ENCODE results near the gene DYRK1B. TPM values are rescaled to one million over a fixed set of nuclear protein-coding genes. Genes with fewer than 3 reads are reported as not detected.

The DYRK1B gene
- total RNA-seq, 1 experiment from 2014 or later = 322 TPM

GRCh38 chr19:39833160-39833463, 850 bp downstream of the DYRK1B start:
- ChIA-PET CTCF (interaction anchor here (0.5 to 2.1 kb wide), 27 partner anchors 8 to 472 kb away, joined by 3 to 109 read pairs (median 5); partner anchors contain the start of genes EID2B, FBL and PSMC4), POLR2A (interaction anchor here (0.5 to 2.2 kb wide), 38 partner anchors 9 to 750 kb away, joined by 3 to 177 read pairs (median 6); partner anchors contain the start of genes EID2, EID2B, FBL and MED29)
- BruUV-seq (replicated peaks) = no TSS peak
- H3K9me3 ChIP-seq (ENCODE audit: control insufficient read depth, insufficient read depth, low read depth, low read length) = no peaks in the 10 kb centered on the region
- no peak for DNase-seq (ENCODE audit: low read depth, low spot score)
- TF ChIP-seq POLR2AphosphoS5 (IDR thresholded peaks at IDR 0.05; ENCODE audit: low read depth, low read length) (no peak), TCF7L2 (IDR thresholded peaks at IDR 0.05; ENCODE audit: low read depth, low read length) (no peak), CTCF (IDR thresholded peaks at IDR 0.05) (no peak), REST (IDR thresholded peaks at IDR 0.05; ENCODE audit: insufficient read depth in 1 of 2, low read depth in 2 of 2, low read length in 1 of 2) (no peak), SIN3A (IDR thresholded peaks at IDR 0.05; ENCODE audit: borderline replicate concordance, insufficient read depth, low read depth, low read length) (no peak)
- no peaks in the 10 kb centered on the region for H3K27me3 ChIP-seq (ENCODE audit: control insufficient read depth, insufficient read depth, low read length)
- H3K4me3 ChIP-seq (ENCODE audit: low read depth in 2 of 2, low read length in 2 of 2) = peak overlapping the region; percentile 36 to 57
- H3K27ac ChIP-seq (ENCODE audit: low read length) = peak overlapping the region; percentile 76
- intact Hi-C loops (cut with micrococcal nuclease; ENCODE audit: unreplicated experiment) (loop anchor here (5.0 kb wide), 1 partner anchor 291 kb away; the partner anchor contains the start of gene EID2), in situ Hi-C loops (cut with HindIII; ENCODE audit: low pct_unique_long_range_greater_than_20kb, low sequenced_read_pairs) (no loop called here)
- H3K36me3 ChIP-seq (ENCODE audit: control insufficient read depth, insufficient read depth, low read length) = peaks cover 71% of the 10 kb centered on the region
- ATAC-seq = no peak
- peaks cover 28% of the 10 kb centered on the region for H3K4me1 ChIP-seq (ENCODE audit: control insufficient read depth, insufficient read depth, low read length)

- no peaks in the 10 kb centered on the region for H3K9me3 ChIP-seq (ENCODE audit: control insufficient read depth, insufficient read depth, low read depth, low read length)
- ATAC-seq = no peak
- H3K27me3 ChIP-seq (ENCODE audit: control insufficient read depth, insufficient read depth, low read length) = no peaks in the 10 kb centered on the region
- in situ Hi-C loops (cut with HindIII; ENCODE audit: low pct_unique_long_range_greater_than_20kb, low sequenced_read_pairs) (no loop called here), intact Hi-C loops (cut with micrococcal nuclease; ENCODE audit: unreplicated experiment) (loop anchor here (5.0 kb wide), 1 partner anchor 290 kb away; the partner anchor contains the start of gene EID2)
- TF ChIP-seq REST (IDR thresholded peaks at IDR 0.05; ENCODE audit: insufficient read depth in 1 of 2, low read depth in 2 of 2, low read length in 1 of 2) (no peak), POLR2AphosphoS5 (IDR thresholded peaks at IDR 0.05; ENCODE audit: low read depth, low read length) (no peak)
- no peak for DNase-seq (ENCODE audit: low read depth, low spot score)
- peaks cover 69% of the 10 kb centered on the region for H3K36me3 ChIP-seq (ENCODE audit: control insufficient read depth, insufficient read depth, low read length)
- CTCF ChIA-PET = interaction anchor here (0.6 to 2.1 kb wide), 5 partner anchors 12 to 473 kb away, joined by 5 to 109 read pairs (median 8); partner anchors contain the start of gene FBL
- BruUV-seq (replicated peaks) = no TSS peak
- H3K4me1 ChIP-seq (ENCODE audit: control insufficient read depth, insufficient read depth, low read length) = peaks cover 28% of the 10 kb centered on the region
- POLR2A ChIA-PET = interaction anchor here (1.2 to 2.2 kb wide), 7 partner anchors 8 to 318 kb away, joined by 3 to 177 read pairs (median 20); partner anchors contain the start of gene FBL
- peak overlapping the region; percentile 76 for H3K27ac ChIP-seq (ENCODE audit: low read length)
- peak overlapping the region; percentile 36 to 57 for H3K4me3 ChIP-seq (ENCODE audit: low read depth in 2 of 2, low read length in 2 of 2)
Measured at GRCh38 chr19:39832341-39833083, 1.4 kb downstream of the DYRK1B start.

Measured in Panc1 (cell line).